ENCODE results near the gene LMAN1L. TPM values are rescaled to one million over a fixed set of nuclear protein-coding genes. Genes with fewer than 3 reads are reported as not detected.

The LMAN1L gene
- total RNA-seq, result 1.0 and 2.2 TPM in 2 replicates

DNA sequence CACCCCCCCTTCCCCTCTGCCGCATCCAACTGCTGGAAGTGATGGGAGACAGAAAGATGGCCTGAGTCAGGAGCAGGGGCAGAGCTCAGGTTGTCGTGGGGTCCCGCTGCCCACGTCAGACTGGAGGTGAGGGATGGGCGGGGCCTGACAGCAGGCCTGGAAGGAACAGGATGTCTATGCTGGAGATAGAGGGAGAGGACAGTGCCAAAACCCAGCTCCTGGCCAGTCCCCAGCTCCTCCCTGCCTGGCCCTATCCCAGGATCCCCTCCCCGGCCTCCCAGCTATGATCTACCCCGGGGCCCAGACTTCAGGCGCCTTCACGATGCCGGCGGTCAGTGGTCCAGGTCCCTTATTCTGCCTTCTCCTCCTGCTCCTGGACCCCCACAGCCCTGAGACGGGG, at the start of gene LMAN1L:
Gene LMAN1L, plus strand, starts transcription at position 303 of the 400 bp plus-strand sequence. Its CDS starts 20 bp downstream, at position 323.
- no peaks in the 10 kb centered on the region for H3K36me3 Mint-ChIP-seq (ENCODE audit: low read depth)
- ATAC-seq (ENCODE audit: low read depth), result no peak
- no peaks in the 10 kb centered on the region for H3K9me3 Mint-ChIP-seq
- H3K4me1 Mint-ChIP-seq, result peaks cover 24% of the 10 kb centered on the region
- TF ChIP-seq, protein P1, sequence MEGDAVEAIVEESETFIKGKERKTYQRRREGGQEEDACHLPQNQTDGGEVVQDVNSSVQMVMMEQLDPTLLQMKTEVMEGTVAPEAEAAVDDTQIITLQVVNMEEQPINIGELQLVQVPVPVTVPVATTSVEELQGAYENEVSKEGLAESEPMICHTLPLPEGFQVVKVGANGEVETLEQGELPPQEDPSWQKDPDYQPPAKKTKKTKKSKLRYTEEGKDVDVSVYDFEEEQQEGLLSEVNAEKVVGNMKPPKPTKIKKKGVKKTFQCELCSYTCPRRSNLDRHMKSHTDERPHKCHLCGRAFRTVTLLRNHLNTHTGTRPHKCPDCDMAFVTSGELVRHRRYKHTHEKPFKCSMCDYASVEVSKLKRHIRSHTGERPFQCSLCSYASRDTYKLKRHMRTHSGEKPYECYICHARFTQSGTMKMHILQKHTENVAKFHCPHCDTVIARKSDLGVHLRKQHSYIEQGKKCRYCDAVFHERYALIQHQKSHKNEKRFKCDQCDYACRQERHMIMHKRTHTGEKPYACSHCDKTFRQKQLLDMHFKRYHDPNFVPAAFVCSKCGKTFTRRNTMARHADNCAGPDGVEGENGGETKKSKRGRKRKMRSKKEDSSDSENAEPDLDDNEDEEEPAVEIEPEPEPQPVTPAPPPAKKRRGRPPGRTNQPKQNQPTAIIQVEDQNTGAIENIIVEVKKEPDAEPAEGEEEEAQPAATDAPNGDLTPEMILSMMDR (IDR thresholded peaks at IDR 0.05), result no peak
- ChIA-PET CTCF (no interaction called here), POLR2A (no interaction called here)
- no peak within 1 kb of the TSS for H3K27ac Mint-ChIP-seq
- no peak within 1 kb of the TSS for H3K4me3 Mint-ChIP-seq
- DNase-seq, result no peak
- intact Hi-C loops (cut with micrococcal nuclease), result no loop called here
- H3K27me3 Mint-ChIP-seq, result no peaks in the 10 kb centered on the region

DNA sequence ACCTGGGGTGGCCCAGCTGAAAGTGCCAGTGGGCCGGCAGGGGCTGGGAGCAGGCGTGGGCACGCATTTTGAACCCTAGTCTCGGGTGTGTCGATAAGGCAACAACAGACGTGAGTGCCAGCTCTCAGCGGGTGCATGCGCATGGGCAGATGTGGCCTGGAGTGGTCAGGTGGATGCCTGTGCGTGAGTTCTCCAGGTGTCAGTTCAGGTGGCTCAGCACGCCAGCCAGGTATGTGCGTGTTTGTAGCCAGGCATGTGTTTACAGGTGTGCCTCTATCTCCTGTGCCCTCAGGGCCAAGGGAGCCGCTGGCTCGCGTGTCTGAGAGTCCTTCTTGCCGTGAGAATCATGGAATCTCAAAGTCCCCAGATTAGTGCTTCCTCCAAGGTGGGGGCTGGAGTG, 49.2 kb upstream of the LMAN1L start:
- H3K27ac Mint-ChIP-seq, result no peak overlapping the region
- TF ChIP-seq, protein P1 (IDR thresholded peaks at IDR 0.05), result no peak
- no peak for ATAC-seq (ENCODE audit: low read depth)
- DNase-seq, result no peak
- no peaks in the 10 kb centered on the region for H3K9me3 Mint-ChIP-seq
- ChIA-PET POLR2A (no interaction called here), CTCF (interaction anchor here (0.7 to 1.0 kb wide), 2 partner anchors 129 to 184 kb away, joined by 3 read pairs; no protein-coding TSS in a partner anchor)
- H3K27me3 Mint-ChIP-seq, result peaks cover 14% of the 10 kb centered on the region
- no peak overlapping the region for H3K4me3 Mint-ChIP-seq
- peaks cover 4% of the 10 kb centered on the region for H3K4me1 Mint-ChIP-seq
- intact Hi-C loops (cut with micrococcal nuclease), result loop anchor here (10.0 kb wide), 1 partner anchor 69 kb away; the partner anchor contains the start of gene EDC3
- no peaks in the 10 kb centered on the region for H3K36me3 Mint-ChIP-seq (ENCODE audit: low read depth)

DNA sequence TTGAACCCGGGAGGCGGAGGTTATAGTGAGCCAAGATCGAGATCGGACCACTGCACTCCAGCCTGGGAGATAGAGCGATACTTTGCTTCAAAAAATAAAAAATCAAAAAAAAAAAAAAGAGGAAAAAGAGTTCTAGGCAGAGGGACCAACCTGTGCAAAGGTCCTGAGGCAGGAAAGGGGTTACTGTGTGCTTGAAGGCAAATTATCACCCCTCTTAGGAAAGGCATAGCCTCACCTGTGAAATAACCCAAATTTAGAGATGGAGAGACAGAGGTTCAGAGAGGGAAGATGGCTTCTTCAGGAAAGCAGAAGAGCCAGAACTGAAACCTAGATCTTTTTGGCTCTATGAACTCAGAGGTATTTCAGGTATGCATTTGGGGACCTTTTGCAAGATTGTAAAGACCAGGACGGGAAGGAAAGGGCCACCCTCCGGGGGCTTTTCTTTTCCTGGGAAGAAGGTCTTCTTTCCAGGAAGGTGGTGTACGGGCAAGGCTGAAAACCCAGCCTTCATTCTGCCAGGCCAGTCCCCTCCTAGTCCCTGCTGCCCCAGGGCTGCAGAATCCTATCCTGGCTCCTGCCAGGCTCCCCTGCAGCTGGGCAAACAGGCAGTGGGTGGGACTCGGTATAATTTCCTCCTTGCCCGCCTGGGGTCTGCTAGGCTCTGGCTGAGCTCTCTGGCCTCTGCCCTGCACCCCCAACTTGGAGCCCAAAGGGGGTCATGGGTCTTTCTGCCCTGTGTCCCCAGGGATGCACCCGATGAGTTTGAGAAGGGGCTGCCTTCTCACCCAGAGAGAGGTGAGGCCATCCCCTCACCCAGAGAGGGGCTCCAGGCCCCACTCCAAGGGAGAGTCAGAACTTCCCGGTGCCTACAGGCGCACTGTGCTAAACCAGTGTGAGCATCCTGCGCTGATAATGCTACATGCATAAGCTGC, 45.2 kb upstream of the LMAN1L start:
- TF ChIP-seq, protein P1 (IDR thresholded peaks at IDR 0.05), result no peak
- CTCF ChIA-PET, result interaction anchor here (1.2 to 18.7 kb wide), 12 partner anchors 8 to 190 kb away, joined by 3 to 1146 read pairs (median 12); partner anchors contain the start of gene RPP25
- intact Hi-C loops (cut with micrococcal nuclease), result loop anchor here (1.0 to 10.0 kb wide), 2 partner anchors 73 to 394 kb away; partner anchors contain the start of gene EDC3

DNA sequence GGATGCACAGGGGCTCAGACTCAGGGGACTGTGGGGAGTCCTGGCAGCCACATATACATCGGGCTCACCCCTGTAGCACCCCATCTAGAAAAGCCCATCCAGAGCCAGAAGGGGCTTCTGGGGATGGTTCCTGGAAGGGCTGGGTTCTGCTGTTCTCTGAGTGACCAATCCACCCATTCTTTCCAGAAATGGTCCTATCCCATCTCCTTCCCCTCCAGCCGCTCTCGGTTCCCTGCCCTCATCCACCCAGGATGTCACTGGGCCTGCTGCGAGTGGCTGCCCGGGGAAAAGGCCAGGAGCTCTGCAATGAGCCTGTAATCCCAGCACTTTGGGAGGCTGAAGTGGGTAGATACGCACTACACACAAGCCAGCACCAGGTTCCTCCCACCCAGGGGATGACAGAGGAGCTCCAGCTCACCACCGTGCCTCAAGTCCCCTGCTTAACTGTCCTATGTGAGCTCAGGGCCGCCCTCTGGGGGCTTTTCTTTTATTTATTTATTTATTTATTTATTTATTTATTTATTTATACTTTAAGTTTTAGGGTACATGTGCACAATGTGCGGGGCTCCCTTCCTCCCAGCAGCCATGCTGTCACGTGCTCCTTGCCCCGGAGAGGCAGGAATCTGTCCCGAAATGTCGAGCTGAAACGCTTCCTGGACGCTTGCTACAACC, 44.4 kb upstream of the LMAN1L start:
- TF ChIP-seq, protein P1 (IDR thresholded peaks at IDR 0.05), result no peak
- intact Hi-C loops (cut with micrococcal nuclease), result loop anchor here (1.0 to 10.0 kb wide), 2 partner anchors 73 to 395 kb away; partner anchors contain the start of gene EDC3
- no peak for DNase-seq
- POLR2A ChIA-PET, result interaction anchor here (0.9 to 25.0 kb wide), 3 partner anchors 25 to 152 kb away, joined by 3 to 2569 read pairs (median 4); partner anchors contain the start of gene CSK
- CTCF ChIA-PET, result interaction anchor here (0.7 to 18.7 kb wide), 24 partner anchors 9 to 397 kb away, joined by 3 to 1146 read pairs (median 5); partner anchors contain the start of genes CSK, FAM219B and RPP25
- Mint-ChIP-seq H3K27ac (no peak overlapping the region), H3K9me3 (no peaks in the 10 kb centered on the region), H3K4me3 (no peak overlapping the region), H3K36me3 (ENCODE audit: low read depth) (no peaks in the 10 kb centered on the region), H3K27me3 (no peaks in the 10 kb centered on the region), H3K4me1 (peaks cover 31% of the 10 kb centered on the region)
- ATAC-seq (ENCODE audit: low read depth), result no peak

More for the DNA sequence above, 45.2 kb upstream of the LMAN1L start:
- no peak for DNase-seq
- no peaks in the 10 kb centered on the region for H3K9me3 Mint-ChIP-seq
- ATAC-seq (ENCODE audit: low read depth), result no peak
- H3K36me3 Mint-ChIP-seq (ENCODE audit: low read depth), result no peaks in the 10 kb centered on the region
- no peak overlapping the region for H3K4me3 Mint-ChIP-seq
- H3K4me1 Mint-ChIP-seq, result peaks cover 26% of the 10 kb centered on the region
- peaks cover 2% of the 10 kb centered on the region for H3K27me3 Mint-ChIP-seq
- H3K27ac Mint-ChIP-seq, result no peak overlapping the region
- POLR2A ChIA-PET, result interaction anchor here (0.6 to 25.0 kb wide), 2 partner anchors 25 to 358 kb away, joined by 7 to 2569 read pairs; partner anchors contain the start of gene CSK

Data from activated B cell treated with CpG ODN at 0.5 μM for 24 hours (primary cell).